GM12874 (cell line): ENCODE measurements around the gene CR2.

Experiments used
- CTCF ChIP-seq: IDR thresholded peaks from 2 replicates; pipeline ENCODE4 v1.5.1; 2011; ENCODE audit warnings: low read depth, mild to moderate bottlenecking, control low read depth, low read length, moderate library complexity; ENCODE audit not compliant: insufficient read depth

Gene CR2

DNA sequence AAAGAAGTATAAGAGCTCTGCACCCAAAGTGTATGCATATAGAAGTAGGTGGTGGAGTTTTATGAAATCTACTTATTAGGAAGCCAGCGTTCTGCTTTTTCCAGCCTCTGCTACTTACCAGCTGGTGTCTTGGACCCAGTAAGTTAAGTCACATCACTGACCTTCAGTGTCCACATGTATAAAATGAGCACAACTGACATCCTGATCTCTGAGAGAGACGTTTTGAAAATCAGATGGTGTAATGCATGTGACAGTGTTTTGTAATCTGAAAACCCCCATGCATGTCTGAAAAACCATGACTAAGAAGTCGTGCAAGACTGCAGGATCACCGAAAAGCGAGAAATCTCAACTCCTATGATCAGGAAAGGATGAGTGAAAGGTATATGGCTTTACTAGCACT is 43.8 kb downstream of the CR2 start:
- TF ChIP-seq CTCF: no peak

GRCh38 chr1:207499573-207499972 is 45.4 kb downstream of the CR2 start:
- peak; percentile 63 for TF ChIP-seq CTCF

- no peak for TF ChIP-seq CTCF
Observed at GRCh38 chr1:207500306-207500705, 46.2 kb downstream of the CR2 start.

GRCh38 chr1:207501071-207501470 is 46.9 kb downstream of the CR2 start:
- TF ChIP-seq CTCF: no peak

DNA sequence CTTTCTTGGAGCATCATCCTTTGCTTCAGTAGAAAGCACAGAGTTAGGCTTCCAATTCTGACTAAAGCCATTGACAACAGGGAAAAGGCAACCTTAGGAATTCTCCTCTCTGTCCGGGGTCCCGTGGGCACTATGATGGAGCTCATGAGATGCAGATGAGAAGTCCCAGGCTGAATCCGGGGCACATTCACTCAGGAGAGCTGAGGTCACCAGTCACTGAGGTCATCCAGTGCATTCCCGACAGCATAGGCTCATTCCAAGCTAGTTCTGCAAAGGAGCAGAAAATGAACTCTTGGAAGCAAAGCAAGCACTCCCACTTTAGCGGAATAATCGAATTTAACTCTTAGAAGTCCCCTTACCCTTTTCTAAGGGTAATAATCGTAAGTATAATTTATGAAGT is 48.6 kb downstream of the CR2 start:
- no peak for TF ChIP-seq CTCF

DNA sequence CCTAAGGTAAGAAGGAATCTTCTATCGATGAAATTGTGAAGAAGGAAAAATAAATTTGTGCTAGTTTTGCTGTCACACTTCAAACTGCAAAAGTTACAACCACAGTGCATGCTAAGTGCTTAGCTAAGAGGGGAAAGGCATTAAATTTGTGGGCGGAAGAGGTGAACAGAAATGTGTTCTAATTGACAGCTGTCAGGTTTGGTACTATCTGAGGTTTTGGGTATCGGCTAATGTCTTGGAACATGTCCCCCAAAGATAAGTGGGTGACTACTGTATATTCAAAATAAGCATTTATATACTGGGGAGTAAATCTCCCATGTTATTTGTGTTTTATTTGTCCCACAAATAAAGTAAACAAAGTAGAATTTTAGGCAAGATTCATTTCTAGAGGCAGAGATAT is 49.8 kb downstream of the CR2 start:
- no peak for TF ChIP-seq CTCF

DNA sequence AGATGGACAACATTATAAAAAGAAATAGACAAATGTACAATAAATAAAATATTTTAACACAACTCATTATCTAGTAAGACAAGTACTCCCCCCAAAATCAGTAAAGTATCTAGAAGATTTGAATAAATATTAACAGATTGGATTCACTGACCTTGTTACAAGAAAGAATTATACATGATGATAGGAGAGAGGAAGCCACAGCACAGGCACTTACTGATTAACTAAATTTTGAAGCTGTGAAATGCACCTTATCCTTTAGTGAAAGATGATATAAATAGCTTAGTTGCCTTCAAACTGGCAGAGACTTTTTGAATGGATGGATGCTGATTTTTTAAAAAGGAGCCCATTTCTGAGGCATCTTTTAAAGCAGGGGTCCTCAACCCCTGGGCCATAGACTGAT is 50.3 kb downstream of the CR2 start:
- no peak for TF ChIP-seq CTCF

GRCh38 chr1:207510444-207510843 is 56.3 kb downstream of the CR2 start:
- TF ChIP-seq CTCF: no peak
